SK-N-SH (cell line): ENCODE results near the gene ELF3. TPM values are rescaled to one million over a fixed set of nuclear protein-coding genes. Genes with fewer than 3 reads are reported as not detected.

Experiments
- CTCF ChIA-PET: fragments of 300-600, 350-600 bp; formaldehyde crosslinking; extraction: SDS; loops from one replicate; lab custom pipeline; 2021; lab: Yijun Ruan, JAX
- POLR2A ChIA-PET: fragments of 350-600 bp; sonication (Branson Sonifier 250); formaldehyde crosslinking; extraction: SDS; loops from one replicate; lab custom pipeline; 2020; ENCODE audit warnings: antibody characterized with exemption, inconsistent platforms; lab: Yijun Ruan, JAX
- DNase-seq: peaks from one replicate; pipeline ENCODE4 v3.0.0; 2012
- H2AFZ ChIP-seq: fragments of 200-600 bp; sonication (generic); 2 replicates; pipeline ENCODE4 v1.8.1; 2016; ENCODE audit warnings: antibody characterized with exemption, mild to moderate bottlenecking, low read depth
- H3F3A ChIP-seq: fragments of 200-600 bp; sonication (generic); replicated peaks from 2 replicates; pipeline ENCODE3; 2016; ENCODE audit warnings: antibody characterized with exemption, mild to moderate bottlenecking; ENCODE audit not compliant: insufficient read depth
- H3K27ac ChIP-seq, 2 experiments: fragments of 200-500 bp in 1 of 2; fragments of 200-600 bp in 1 of 2; sonication (Bioruptor generic) in 1 of 2; sonication (generic), shearing (Covaris generic) in 1 of 2; 2 replicates each; pipeline versions ENCODE4 v1.5.1 to v1.6.1; 2014 to 2016; ENCODE audit warnings: low read depth in 2 of 2, inconsistent platforms in 1 of 2, low read length in 1 of 2, mild to moderate bottlenecking in 1 of 2, mixed read lengths in 1 of 2
- H3K27me3 ChIP-seq: fragments of 200-600 bp; sonication (generic), shearing (Covaris generic); 2 replicates; pipeline ENCODE4 v1.6.1; 2016; ENCODE audit warnings: mixed run types; ENCODE audit not compliant: insufficient read depth
- H3K36me3 ChIP-seq, 2 experiments: fragments of 200-500 bp in 1 of 2; fragments of 200-600 bp in 1 of 2; sonication (Bioruptor generic) in 1 of 2; sonication (generic) in 1 of 2; replicated peaks in 1 of 2; 2 replicates each; pipeline versions ENCODE3 to v1.5.1; 2014 to 2016; ENCODE audit warnings: low read length in 1 of 2, mild to moderate bottlenecking in 1 of 2; ENCODE audit not compliant: insufficient read depth in 2 of 2, control insufficient read depth in 1 of 2
- H3K4me1 ChIP-seq, 2 experiments: fragments of 200-500 bp in 1 of 2; fragments of 200-600 bp in 1 of 2; sonication (Bioruptor generic) in 1 of 2; sonication (generic), shearing (Covaris generic) in 1 of 2; 2 replicates each; pipeline versions ENCODE4 v1.5.1 to v1.6.1; 2014 to 2016; ENCODE audit warnings: low read depth in 1 of 2, low read length in 1 of 2, mixed run types in 1 of 2; ENCODE audit not compliant: insufficient read depth in 2 of 2, control insufficient read depth in 1 of 2
- H3K4me2 ChIP-seq: fragments of 200-600 bp; sonication (generic), shearing (Covaris generic); 2 replicates; pipeline ENCODE4 v1.6.1; 2017; ENCODE audit warnings: mixed run types
- H3K4me3 ChIP-seq, 2 experiments: fragments of 200-500 bp in 1 of 2; fragments of 200-600 bp in 1 of 2; sonication (Bioruptor generic) in 1 of 2; sonication (generic), shearing (Covaris generic) in 1 of 2; 2 replicates each; pipeline versions ENCODE4 v1.5.1 to v1.8.1; 2014 to 2016; ENCODE audit warnings: low read depth in 2 of 2, inconsistent platforms in 1 of 2, low read length in 1 of 2, mild to moderate bottlenecking in 1 of 2, mixed read lengths in 1 of 2, moderate library complexity in 1 of 2
- H3K79me2 ChIP-seq: fragments of 200-600 bp; sonication (generic); 2 replicates; pipeline ENCODE4 v1.8.1; 2017; ENCODE audit warnings: mild to moderate bottlenecking; ENCODE audit not compliant: insufficient read depth
- H3K9ac ChIP-seq: fragments of 200-600 bp; sonication (generic); 2 replicates; pipeline ENCODE4 v1.6.1; 2017; ENCODE audit warnings: mixed run types
- H3K9me2 ChIP-seq: fragments of 200-600 bp; sonication (generic); 2 replicates; pipeline ENCODE4 v1.6.1; 2017; ENCODE audit warnings: mixed run types
- H3K9me3 ChIP-seq: fragments of 200-600 bp; sonication (generic); 2 replicates; pipeline ENCODE4 v1.6.1; 2017; ENCODE audit warnings: mixed run types, mild to moderate bottlenecking, moderate library complexity
- H4K20me1 ChIP-seq: fragments of 200-600 bp; sonication (generic); 2 replicates; pipeline ENCODE4 v1.6.1; 2017; ENCODE audit warnings: mild to moderate bottlenecking, mixed run types; ENCODE audit not compliant: insufficient read depth
- EP300 ChIP-seq, 2 experiments: IDR thresholded peaks; 2 replicates each; pipeline versions ENCODE4 v1.4.0 to v1.6.1; 2012; ENCODE audit warnings: borderline replicate concordance in 1 of 2, low read depth in 1 of 2, low read length in 1 of 2
- FOXJ3 ChIP-seq: sonication (generic); formaldehyde crosslinking; IDR thresholded peaks from 2 replicates; pipeline ENCODE4 v1.5.1; 2020; ENCODE audit warnings: mild to moderate bottlenecking, missing genetic modification reagents
- GABPA ChIP-seq: IDR thresholded peaks from 2 replicates; pipeline ENCODE4 v1.4.0; 2012; ENCODE audit warnings: low read depth, mild to moderate bottlenecking
- MAX ChIP-seq: IDR thresholded peaks from 2 replicates; pipeline ENCODE4 v1.4.0; 2012; ENCODE audit warnings: low read depth
- MEF2A ChIP-seq: IDR thresholded peaks from 2 replicates; pipeline ENCODE4 v1.4.0; 2012; ENCODE audit warnings: low read depth, borderline replicate concordance
- NRF1 ChIP-seq: IDR thresholded peaks from 2 replicates; pipeline ENCODE4 v1.6.1; 2012; ENCODE audit warnings: low read depth, mild to moderate bottlenecking, low read length
- RAD21 ChIP-seq: IDR thresholded peaks from 2 replicates; pipeline ENCODE4 v1.6.1; 2012; ENCODE audit warnings: mild to moderate bottlenecking, low read length
- REST ChIP-seq: IDR thresholded peaks from 2 replicates; pipeline ENCODE4 v1.6.1; 2012; ENCODE audit warnings: mild to moderate bottlenecking, low read depth, low read length, moderate library complexity
- RFX5 ChIP-seq: IDR thresholded peaks from 2 replicates; pipeline ENCODE4 v1.6.1; 2012; ENCODE audit warnings: mild to moderate bottlenecking, improper control_type of control experiment, low read length
- RXRA ChIP-seq: IDR thresholded peaks from 2 replicates; pipeline ENCODE4 v1.4.0; 2012; ENCODE audit warnings: low read depth, mild to moderate bottlenecking, borderline replicate concordance
- SMC3 ChIP-seq: IDR thresholded peaks from 2 replicates; pipeline ENCODE4 v1.6.1; 2012; ENCODE audit warnings: low read depth, low read length, improper control_type of control experiment
- TAF1 ChIP-seq: IDR thresholded peaks from 2 replicates; pipeline ENCODE4 v1.6.1; 2012; ENCODE audit warnings: low read depth, mild to moderate bottlenecking, low read length, moderate library complexity, borderline replicate concordance
- TEAD4 ChIP-seq: IDR thresholded peaks from 2 replicates; pipeline ENCODE4 v1.4.0; 2012; ENCODE audit warnings: mild to moderate bottlenecking, borderline replicate concordance; ENCODE audit not compliant: insufficient read depth
- USF1 ChIP-seq: IDR thresholded peaks from 2 replicates; pipeline ENCODE4 v1.4.0; 2012; ENCODE audit warnings: low read depth, borderline replicate concordance
- USF2 ChIP-seq: fragments of 150-350 bp; IDR thresholded peaks from 2 replicates; pipeline ENCODE4 v1.6.1; 2017; ENCODE audit warnings: antibody characterized with exemption, low read length, low read depth, borderline replicate concordance
- WGBS: methylation state at CpG from one replicate; pipeline ENCODE4 v1.1.6; 2017; ENCODE audit warnings: low lambda C conversion rate; 5-methylcytosine and 5-hydroxymethylcytosine counted together
- polyA plus RNA-seq, 3 experiments: library from polyadenylated mRNA; depleted of rRNA; stranded (reverse); fragments of >200 nt; gene quantifications; 2 replicates each; pipeline ENCODE4 v1.2.3, GENCODE V29; 2012

ELF3 gene
- polyA plus RNA-seq, 1 of the 3 experiments (the other 2 are of a cell fraction) = 0.10 TPM

DNA sequence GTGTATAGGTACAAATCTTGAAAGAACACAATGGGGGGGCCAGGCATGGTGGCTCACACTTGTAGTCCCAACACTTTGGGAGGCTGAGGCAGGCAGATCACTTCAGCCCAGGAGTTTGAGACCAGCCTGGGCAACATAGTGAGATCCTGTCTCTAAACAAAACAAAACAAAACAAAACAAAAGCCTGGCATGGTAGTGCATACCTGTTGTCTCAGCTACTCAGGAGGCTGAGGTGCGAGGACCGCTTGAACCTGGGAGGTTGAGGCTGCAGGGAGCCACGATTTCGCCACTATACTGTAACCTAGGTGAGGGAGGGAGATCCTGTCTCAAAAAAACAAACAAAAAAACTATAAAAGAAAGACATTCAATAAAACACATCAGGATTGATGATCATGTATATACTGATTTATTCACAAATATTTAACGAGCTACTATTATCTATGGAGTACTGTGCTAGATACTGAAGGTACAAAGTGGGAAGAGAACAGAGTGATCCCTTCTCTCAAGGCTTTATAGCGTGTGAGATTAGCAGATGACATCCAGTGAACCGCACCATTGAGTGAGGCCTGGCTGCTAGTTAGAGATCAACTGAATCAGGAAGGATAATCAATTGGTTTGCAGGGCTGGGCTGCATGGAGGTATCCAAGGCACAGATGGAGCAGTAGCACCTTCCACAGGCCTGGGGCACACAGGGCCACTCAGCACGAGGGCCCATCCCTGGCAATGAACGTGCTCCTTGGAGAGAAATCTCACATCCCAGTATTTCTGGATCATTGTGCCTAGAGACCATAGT lies 26.4 kb downstream of the ELF3 start:
- CTCF ChIA-PET = interaction anchor here (1.5 kb wide), 1 partner anchor 21 kb away, joined by 4 read pairs; no protein-coding TSS in a partner anchor
- Histone ChIP-seq H3K9me2 (no peaks in the 10 kb centered on the region), H2AFZ (no peak overlapping the region), H3K27me3 (no peaks in the 10 kb centered on the region), H3F3A (no peaks in the 10 kb centered on the region), H3K36me3 (no peaks in the 10 kb centered on the region), H3K27ac (no peak overlapping the region), H3K9ac (no peak overlapping the region), H3K9me3 (no peaks in the 10 kb centered on the region), H3K4me2 (no peak overlapping the region), H3K4me1 (no peaks in the 10 kb centered on the region), H3K79me2 (no peaks in the 10 kb centered on the region), H3K4me3 (no peak overlapping the region), H4K20me1 (no peaks in the 10 kb centered on the region)
- TF ChIP-seq NRF1 (no peak), REST (no peak), SMC3 (no peak), FOXJ3 (CRISPR knock-in tag) (no peak)
- DNase-seq = no peak
- WGBS = 81% methylated on average over 9 of the region's 9 CpGs
- POLR2A ChIA-PET = no interaction called here

- H4K20me1 ChIP-seq = no peaks in the 10 kb centered on the region
- no peak overlapping the region for H3K9ac ChIP-seq
- H3K9me2 ChIP-seq = no peaks in the 10 kb centered on the region
- no peaks in the 10 kb centered on the region for H3K9me3 ChIP-seq
- no peaks in the 10 kb centered on the region for H3K27me3 ChIP-seq
- H2AFZ ChIP-seq = no peak overlapping the region
- H3K4me2 ChIP-seq = no peak overlapping the region
- POLR2A ChIA-PET = no interaction called here
- H3K4me3 ChIP-seq = no peak overlapping the region
- WGBS = 92% methylated on average over 4 of the region's 4 CpGs
- CTCF ChIA-PET = no interaction called here
- H3K4me1 ChIP-seq = no peaks in the 10 kb centered on the region
- H3K27ac ChIP-seq = no peak overlapping the region
- no peaks in the 10 kb centered on the region for H3F3A ChIP-seq
- H3K79me2 ChIP-seq = no peaks in the 10 kb centered on the region
- H3K36me3 ChIP-seq = no peaks in the 10 kb centered on the region
- no peak for DNase-seq
- TF ChIP-seq REST (no peak), USF1 (no peak), USF2 (no peak), RFX5 (no peak), TEAD4 (no peak), FOXJ3 (CRISPR knock-in tag) (no peak), RAD21 (no peak), EP300 (IDR thresholded peaks at IDR 0.05; ENCODE audit: borderline replicate concordance in 1 of 2, low read depth in 1 of 2, low read length in 1 of 2) (no peak), MEF2A (no peak), GABPA (no peak), TAF1 (no peak), RXRA (no peak), MAX (no peak)
Observed at GRCh38 chr1:202037706-202038296, 27.4 kb downstream of the ELF3 start.
